NCI-H2196 treated with DMSO at 0.1 percent for 48 hours (cell line): ENCODE data around the gene ARMC5.
"Not testable (repeated sequence)": the region's sequence is repeated elsewhere in the genome, so short reads cannot be mapped to it uniquely, and the experiment has no call there.

ENCODE experiments used
- DNase-seq: peaks from one replicate; lab custom pipeline; 2025; ENCODE audit not compliant: unreplicated experiment; lab: John Stamatoyannopoulos, UW

Gene ARMC5

GRCh38 chr16:31476303-31477219, 17.3 kb downstream of the ARMC5 start:
- DNase-seq: no peak

- DNase-seq: no peak
These were observed 18.2 kb downstream of the ARMC5 start for GRCh38 chr16:31477220-31478216.

- DNase-seq: no peak
These were observed 19.7 kb downstream of the ARMC5 start for GRCh38 chr16:31478956-31479355.

GRCh38 chr16:31479751-31480150, 20.4 kb downstream of the ARMC5 start:
- DNase-seq: no peak

GRCh38 chr16:31480851-31481536, 21.7 kb downstream of the ARMC5 start:
- DNase-seq: no peak

GRCh38 chr16:31483081-31483480, 23.8 kb downstream of the ARMC5 start, which contains the start of gene SLC5A2:
Gene SLC5A2, plus strand, starts transcription at chr16:31483123. Its CDS starts 14 bp downstream, at chr16:31483137.
- DNase-seq: no peak

GRCh38 chr16:31484048-31484447, 24.7 kb downstream of the ARMC5 start:
- DNase-seq: not testable (repeated sequence)

- DNase-seq: no peak
These were observed 25.3 kb downstream of the ARMC5 start for GRCh38 chr16:31484491-31485171.

- DNase-seq: no peak
These were observed 26.3 kb downstream of the ARMC5 start for GRCh38 chr16:31485571-31485970.

GRCh38 chr16:31486045-31486444, 26.7 kb downstream of the ARMC5 start:
- DNase-seq: no peak

- no peak for DNase-seq
These were observed 27.9 kb downstream of the ARMC5 start for GRCh38 chr16:31487071-31487719.

GRCh38 chr16:31487720-31488467, 28.6 kb downstream of the ARMC5 start:
- peak; percentile 65 for DNase-seq

- no peak for DNase-seq
These were observed 29.4 kb downstream of the ARMC5 start for GRCh38 chr16:31488468-31489297.

GRCh38 chr16:31489298-31489564, 29.9 kb downstream of the ARMC5 start:
- DNase-seq: no peak

GRCh38 chr16:31489616-31490584, 30.6 kb downstream of the ARMC5 start:
- DNase-seq: no peak

- DNase-seq: no peak
These were observed 32.6 kb downstream of the ARMC5 start for GRCh38 chr16:31491778-31492418.
